DMS153 treated with DMSO at 0.1 percent for 48 hours (cell line): Measurements from ENCODE around the gene LZTS2.
"Not testable (repeated sequence)": the region's sequence is repeated elsewhere in the genome, so short reads cannot be mapped to it uniquely, and the experiment has no call there.

Experiments
- DNase-seq: peaks from one replicate; lab custom pipeline; 2025; ENCODE audit not compliant: unreplicated experiment; lab: John Stamatoyannopoulos, UW

LZTS2 gene

GRCh38 chr10:101031128-101031795, 31.7 kb downstream of the LZTS2 start, which contains the start of the genes PDZD7 and SFXN3:
PDZD7 (minus strand) TSS chr10:101031129; CDS start chr10:101030219, 910 bp downstream.
SFXN3 (plus strand) TSS chr10:101031234; CDS start chr10:101034695, 3,461 bp downstream.
- DNase-seq, result peak; percentile 90

GRCh38 chr10:101031796-101032636, 32.4 kb downstream of the LZTS2 start:
- peak; percentile 21 for DNase-seq

- DNase-seq, result no peak
These were observed 33.1 kb downstream of the LZTS2 start for GRCh38 chr10:101032637-101033224.

- DNase-seq, result no peak
These were observed 33.7 kb downstream of the LZTS2 start for GRCh38 chr10:101033276-101033675.

- not testable (repeated sequence) for DNase-seq
These were observed 34.8 kb downstream of the LZTS2 start for GRCh38 chr10:101034404-101034803.

- DNase-seq, result no peak
These were observed 35.7 kb downstream of the LZTS2 start for GRCh38 chr10:101035314-101035713.

- DNase-seq, result no peak
These were observed 36.5 kb downstream of the LZTS2 start for GRCh38 chr10:101035916-101036702.

- no peak for DNase-seq
These were observed 37.1 kb downstream of the LZTS2 start for GRCh38 chr10:101036726-101037125.

- no peak for DNase-seq
These were observed 38.9 kb downstream of the LZTS2 start for GRCh38 chr10:101038484-101038883.

- DNase-seq, result no peak
These were observed 40.5 kb downstream of the LZTS2 start for GRCh38 chr10:101040061-101040460.

- no peak for DNase-seq
These were observed 41.2 kb downstream of the LZTS2 start for GRCh38 chr10:101040851-101041250.

GRCh38 chr10:101041252-101041761, 41.7 kb downstream of the LZTS2 start:
- DNase-seq, result peak; percentile 31

GRCh38 chr10:101042118-101042517, 42.5 kb downstream of the LZTS2 start:
- no peak for DNase-seq

GRCh38 chr10:101042667-101043362, 43.2 kb downstream of the LZTS2 start:
- peak; percentile 97 for DNase-seq

GRCh38 chr10:101043363-101043707, 43.7 kb downstream of the LZTS2 start:
- peak; percentile 74 for DNase-seq

GRCh38 chr10:101044117-101044516, 44.5 kb downstream of the LZTS2 start:
- no peak for DNase-seq

- peak; percentile 48 for DNase-seq
These were observed 47.0 kb downstream of the LZTS2 start for GRCh38 chr10:101046332-101047238.

GRCh38 chr10:101047268-101047667, 47.7 kb downstream of the LZTS2 start:
- DNase-seq, result no peak
